Measurements from ENCODE around the gene SIGLEC5. TPM values are rescaled to one million over a fixed set of nuclear protein-coding genes. Genes with fewer than 3 reads are reported as not detected.

SIGLEC5 gene
- total RNA-seq, 1 donor from 2014 or later: under 0.01 TPM

Small RNA genes within 50 kb of the gene (small RNA-seq; reads per million reads assigned to genes)
- gene AC018755.2: not detected

Other genes with a start within 250 kb of the SIGLEC5 start
- not detected for gene LIM2, start 242.4 kb downstream of the SIGLEC5 start, total RNA-seq
- gene C19orf84, start 239.8 kb downstream of the SIGLEC5 start, total RNA-seq: not detected
- gene SIGLEC10, start 212.8 kb downstream of the SIGLEC5 start, total RNA-seq: 1.2 TPM
- 0.82 TPM for gene SIGLEC8, start 171.9 kb downstream of the SIGLEC5 start, total RNA-seq
- not detected for gene CEACAM18, start 151.9 kb downstream of the SIGLEC5 start, total RNA-seq
- gene SIGLEC12, start 128.6 kb downstream of the SIGLEC5 start, total RNA-seq: not detected
- not detected for gene SIGLEC6, start 98.7 kb downstream of the SIGLEC5 start, total RNA-seq
- 7.3 TPM for gene ZNF175, start 59.1 kb downstream of the SIGLEC5 start, total RNA-seq
- 0.41 TPM for gene SIGLEC14, start 16.4 kb upstream of the SIGLEC5 start, total RNA-seq
- 3.7 TPM for gene SPACA6, start 62.9 kb upstream of the SIGLEC5 start, total RNA-seq
- gene HAS1, start 93.6 kb upstream of the SIGLEC5 start, total RNA-seq: 3.3 TPM
- 4.5 TPM for gene FPR1, start 121.5 kb upstream of the SIGLEC5 start, total RNA-seq
- 0.41 TPM for gene FPR2, start 130.8 kb upstream of the SIGLEC5 start, total RNA-seq
- under 0.01 TPM for gene FPR3, start 164.8 kb upstream of the SIGLEC5 start, total RNA-seq

Data from frontal cortex (tissue), 1 donor.